ENCODE results near the gene LARGE1.

GRCh38 chr22:33873666-33874065 is 46.6 kb downstream of the LARGE1 start:
- TF ChIP-seq EHMT2 (IDR thresholded peaks at IDR 0.05), result no peak
- TF ChIP-seq POLR2AphosphoS2 (IDR thresholded peaks at IDR 0.05; ENCODE audit: low read length), result no peak
- TF ChIP-seq HEY1 (CRISPR knock-in tag; IDR thresholded peaks at IDR 0.05; ENCODE audit: borderline replicate concordance), result no peak
- no peak for TF ChIP-seq ZNF274 (IDR thresholded peaks at IDR 0.05; ENCODE audit: borderline replicate concordance, low read depth, low read length)
- TF ChIP-seq FOXP4 (CRISPR knock-in tag; IDR thresholded peaks at IDR 0.05; ENCODE audit: borderline replicate concordance), result no peak
- TF ChIP-seq CTCF (IDR thresholded peaks at IDR 0.05 in 2 of 3, conservative IDR thresholded peaks at IDR 0.05 in 1 of 3; ENCODE audit: insufficient read depth in 2 of 3, low read depth in 1 of 3, low read length in 3 of 3), result no peak
- TF ChIP-seq ZBTB43 (CRISPR knock-in tag; IDR thresholded peaks at IDR 0.05), result no peak
- no peak for TF ChIP-seq ATF1 (CRISPR knock-in tag; IDR thresholded peaks at IDR 0.05)
- TF ChIP-seq ATF1 (tag; IDR thresholded peaks at IDR 0.05), result no peak

All from K562 (cell line).